K562 (cell line): Measurements from ENCODE around the gene ZDHHC24. TPM values are rescaled to one million over a fixed set of nuclear protein-coding genes. Genes with fewer than 3 reads are reported as not detected.

Source experiments
- ATF7 ChIP-seq: fragments of 450-650 bp; IDR thresholded peaks from 2 replicates; pipeline ENCODE4 v1.7.1; 2014; ENCODE audit warnings: mild to moderate bottlenecking, moderate library complexity
- ELF4 ChIP-seq: fragments of 450-650 bp; formaldehyde crosslinking; IDR thresholded peaks from 2 replicates; pipeline ENCODE4 v1.4.0; 2022; ENCODE audit warnings: missing genetic modification characterization
- FOXK2 ChIP-seq, 2 experiments: fragments of 450-650 bp; IDR thresholded peaks in 1 of 2; conservative IDR thresholded peaks in 1 of 2; 2 replicates each; pipeline ENCODE4 v1.6.1; 2016; ENCODE audit warnings: low read depth in 2 of 2, mild to moderate bottlenecking in 1 of 2
- KDM4B ChIP-seq, 2 experiments: fragments of 450-650 bp in 1 of 2; sonication (generic) in 1 of 2; IDR thresholded peaks; 2 replicates each; pipeline ENCODE4 v1.6.1; 2016 to 2017; ENCODE audit warnings: borderline replicate concordance in 2 of 2, antibody characterized with exemption in 1 of 2, low read depth in 1 of 2, mild to moderate bottlenecking in 1 of 2
- MAZ ChIP-seq, 2 experiments: fragments of 450-650 bp in 1 of 2; sonication (generic) in 1 of 2; formaldehyde crosslinking; IDR thresholded peaks in 1 of 2; conservative IDR thresholded peaks in 1 of 2; 2 replicates each; pipeline versions ENCODE4 v1.4.0 to v1.5.0; 2020; ENCODE audit warnings: mild to moderate bottlenecking in 1 of 2, missing genetic modification reagents in 1 of 2
- SMARCA5 ChIP-seq: fragments of 450-650 bp; IDR thresholded peaks from 2 replicates; pipeline ENCODE4 v1.6.1; 2016
- SRSF9 ChIP-seq: fragments of 200-400 bp; formaldehyde crosslinking; IDR thresholded peaks from 2 replicates; pipeline ENCODE4 v1.6.1; 2017; ENCODE audit warnings: low read depth, low read length, borderline replicate concordance
- TAF7 ChIP-seq: fragments of 450-650 bp; IDR thresholded peaks from 2 replicates; pipeline ENCODE4 v1.6.1; 2016; ENCODE audit warnings: missing genetic modification characterization, missing compliant biosample characterization
- ZNF184 ChIP-seq: sonication (generic); formaldehyde crosslinking; IDR thresholded peaks from 2 replicates; pipeline ENCODE4 v1.5.0; 2020; ENCODE audit warnings: missing genetic modification reagents
- ZNF197 ChIP-seq: fragments of 200-800 bp; sonication (Bioruptor generic); IDR thresholded peaks from 2 replicates; pipeline ENCODE4 v1.6.1; 2016; ENCODE audit warnings: low read depth, missing genetic modification characterization, missing compliant biosample characterization
- ZNF316 ChIP-seq: fragments of 450-650 bp; IDR thresholded peaks from 2 replicates; pipeline ENCODE4 v1.6.1; 2016
- ZNF41 ChIP-seq: fragments of 250-450 bp; sonication (Bioruptor Pico); conservative IDR thresholded peaks from 2 replicates; pipeline ENCODE4 v1.4.0; 2020; ENCODE audit warnings: mild to moderate bottlenecking
- polyA plus RNA-seq, 8 experiments: library from polyadenylated mRNA; depleted of rRNA in 4 of 8; stranded (reverse) in 5 of 8; unstranded in 3 of 8; fragments of >200 nt; fragmentation: Nextera tagmentation in 2 of 8; fragmentation: Illumina TruSeq in 1 of 8; extraction: Ambion mirVana in 2 of 8; extraction: Trizol in 1 of 8; gene quantifications; 2 replicates each; pipeline versions ENCODE4 v1.2.1 to v1.2.3, GENCODE V29; 2011 to 2014; ENCODE audit warnings: inconsistent platforms in 1 of 8, missing spikeins in 1 of 8
- total RNA-seq, 7 experiments: library from RNA; depleted of rRNA in 6 of 7; stranded (reverse); fragments of >200 nt in 6 of 7; fragmentation: Illumina TruSeq in 2 of 7; extraction: Trizol in 2 of 7; gene quantifications; 2 replicates each; pipeline versions ENCODE4 v1.2.1 to v1.2.3, GENCODE V29; 2011 to 2021; ENCODE audit warnings: low replicate concordance in 1 of 7
- TF ChIP-seq, protein P1 (sequence below): fragments of 450-650 bp; IDR thresholded peaks from 2 replicates; pipeline ENCODE4 v1.7.0; 2016; ENCODE audit warnings: borderline replicate concordance
- TF ChIP-seq, protein P2 (sequence below): sonication (generic); formaldehyde crosslinking; IDR thresholded peaks from 2 replicates; pipeline ENCODE4 v1.8.0; 2022; ENCODE audit warnings: missing genetic modification reagents, mild to moderate bottlenecking, borderline replicate concordance
- TF ChIP-seq, protein P3 (sequence below): fragments of 450-650 bp; IDR thresholded peaks from 2 replicates; pipeline ENCODE4 v1.6.1; 2017; ENCODE audit warnings: antibody characterized with exemption
- TF ChIP-seq, protein P4 (sequence below): sonication (generic); formaldehyde crosslinking; IDR thresholded peaks from 2 replicates; pipeline ENCODE4 v1.8.0; 2022; ENCODE audit warnings: mild to moderate bottlenecking, missing genetic modification reagents
- TF ChIP-seq, protein P5 (sequence below): fragments of 450-650 bp; IDR thresholded peaks from 2 replicates; pipeline ENCODE4 v1.6.1; 2016; ENCODE audit warnings: borderline replicate concordance
- TF ChIP-seq, protein P6 (sequence below): sonication (generic); formaldehyde crosslinking; IDR thresholded peaks from 2 replicates; pipeline ENCODE4 v1.4.0; 2020; ENCODE audit warnings: mild to moderate bottlenecking, missing genetic modification reagents

The ZDHHC24 gene
- total and polyA plus RNA-seq, 9 of the 15 experiments (the other 6 are each of a cell fraction or from before 2014, with no cell fraction given), result 0.45 to 11.2 (median 2.7) TPM

DNA sequence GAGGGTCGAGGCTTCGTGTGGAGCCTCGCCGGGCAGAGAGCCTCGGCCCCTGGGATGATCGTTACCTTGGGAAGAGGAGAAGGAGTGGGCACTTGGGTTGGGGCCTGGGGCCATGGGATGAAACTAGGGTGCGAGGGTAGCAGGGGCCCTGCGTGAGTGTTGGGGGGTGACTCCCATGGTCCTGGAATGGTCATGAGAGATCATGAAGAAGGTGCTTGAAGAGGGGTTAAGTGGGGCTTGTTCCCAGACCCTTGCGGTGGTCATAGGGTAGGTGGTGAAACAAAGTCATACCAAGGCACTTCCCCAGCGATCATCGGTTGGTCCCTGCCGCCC, 47.4 kb upstream of the ZDHHC24 start (continued):
- TF ChIP-seq, protein P1, sequence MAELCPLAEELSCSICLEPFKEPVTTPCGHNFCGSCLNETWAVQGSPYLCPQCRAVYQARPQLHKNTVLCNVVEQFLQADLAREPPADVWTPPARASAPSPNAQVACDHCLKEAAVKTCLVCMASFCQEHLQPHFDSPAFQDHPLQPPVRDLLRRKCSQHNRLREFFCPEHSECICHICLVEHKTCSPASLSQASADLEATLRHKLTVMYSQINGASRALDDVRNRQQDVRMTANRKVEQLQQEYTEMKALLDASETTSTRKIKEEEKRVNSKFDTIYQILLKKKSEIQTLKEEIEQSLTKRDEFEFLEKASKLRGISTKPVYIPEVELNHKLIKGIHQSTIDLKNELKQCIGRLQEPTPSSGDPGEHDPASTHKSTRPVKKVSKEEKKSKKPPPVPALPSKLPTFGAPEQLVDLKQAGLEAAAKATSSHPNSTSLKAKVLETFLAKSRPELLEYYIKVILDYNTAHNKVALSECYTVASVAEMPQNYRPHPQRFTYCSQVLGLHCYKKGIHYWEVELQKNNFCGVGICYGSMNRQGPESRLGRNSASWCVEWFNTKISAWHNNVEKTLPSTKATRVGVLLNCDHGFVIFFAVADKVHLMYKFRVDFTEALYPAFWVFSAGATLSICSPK, result no peak
- TF ChIP-seq ELF4 (CRISPR knock-in tag) (0 out of 2 replicates have a peak, but pooled peaks have one; percentile 41), ATF7 (peak; percentile 47; the same call in 1 of the 2 replicates), ZNF316 (no peak), ZNF184 (CRISPR knock-in tag) (no peak), KDM4B (IDR thresholded peaks at IDR 0.05; ENCODE audit: borderline replicate concordance in 2 of 2, low read depth in 1 of 2) (no peak), MAZ (CRISPR knock-in tag; conservative IDR thresholded peaks at IDR 0.05 in 1 of 2, IDR thresholded peaks at IDR 0.05 in 1 of 2) (0 out of 4 replicates have a peak, but pooled peaks of 1 of the 2 experiments have one; percentile 54), FOXK2 (conservative IDR thresholded peaks at IDR 0.05 in 1 of 2, IDR thresholded peaks at IDR 0.05 in 1 of 2; ENCODE audit: low read depth in 2 of 2) (peak in 1 of 2 experiments; percentile 85; a peak in 2 of 4 replicates), SRSF9 (no peak), ZNF41 (CRISPR knock-in tag) (no peak), ZNF197 (no peak), SMARCA5 (no peak), TAF7 (tag) (peak; percentile 72; the same call in 1 of the 2 replicates)
- TF ChIP-seq, protein P2, sequence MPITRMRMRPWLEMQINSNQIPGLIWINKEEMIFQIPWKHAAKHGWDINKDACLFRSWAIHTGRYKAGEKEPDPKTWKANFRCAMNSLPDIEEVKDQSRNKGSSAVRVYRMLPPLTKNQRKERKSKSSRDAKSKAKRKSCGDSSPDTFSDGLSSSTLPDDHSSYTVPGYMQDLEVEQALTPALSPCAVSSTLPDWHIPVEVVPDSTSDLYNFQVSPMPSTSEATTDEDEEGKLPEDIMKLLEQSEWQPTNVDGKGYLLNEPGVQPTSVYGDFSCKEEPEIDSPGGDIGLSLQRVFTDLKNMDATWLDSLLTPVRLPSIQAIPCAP (CRISPR knock-in tag), result no peak
- TF ChIP-seq, protein P3, sequence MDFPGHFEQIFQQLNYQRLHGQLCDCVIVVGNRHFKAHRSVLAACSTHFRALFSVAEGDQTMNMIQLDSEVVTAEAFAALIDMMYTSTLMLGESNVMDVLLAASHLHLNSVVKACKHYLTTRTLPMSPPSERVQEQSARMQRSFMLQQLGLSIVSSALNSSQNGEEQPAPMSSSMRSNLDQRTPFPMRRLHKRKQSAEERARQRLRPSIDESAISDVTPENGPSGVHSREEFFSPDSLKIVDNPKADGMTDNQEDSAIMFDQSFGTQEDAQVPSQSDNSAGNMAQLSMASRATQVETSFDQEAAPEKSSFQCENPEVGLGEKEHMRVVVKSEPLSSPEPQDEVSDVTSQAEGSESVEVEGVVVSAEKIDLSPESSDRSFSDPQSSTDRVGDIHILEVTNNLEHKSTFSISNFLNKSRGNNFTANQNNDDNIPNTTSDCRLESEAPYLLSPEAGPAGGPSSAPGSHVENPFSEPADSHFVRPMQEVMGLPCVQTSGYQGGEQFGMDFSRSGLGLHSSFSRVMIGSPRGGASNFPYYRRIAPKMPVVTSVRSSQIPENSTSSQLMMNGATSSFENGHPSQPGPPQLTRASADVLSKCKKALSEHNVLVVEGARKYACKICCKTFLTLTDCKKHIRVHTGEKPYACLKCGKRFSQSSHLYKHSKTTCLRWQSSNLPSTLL, result no peak
- TF ChIP-seq, protein P4, sequence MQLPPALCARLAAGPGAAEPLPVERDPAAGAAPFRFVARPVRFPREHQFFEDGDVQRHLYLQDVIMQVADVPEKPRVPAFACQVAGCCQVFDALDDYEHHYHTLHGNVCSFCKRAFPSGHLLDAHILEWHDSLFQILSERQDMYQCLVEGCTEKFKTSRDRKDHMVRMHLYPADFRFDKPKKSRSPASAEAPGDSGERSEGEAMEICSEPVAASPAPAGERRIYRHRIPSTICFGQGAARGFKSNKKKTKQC (CRISPR knock-in tag), result no peak; the same call in 1 of the 2 replicates
- TF ChIP-seq, protein P5, sequence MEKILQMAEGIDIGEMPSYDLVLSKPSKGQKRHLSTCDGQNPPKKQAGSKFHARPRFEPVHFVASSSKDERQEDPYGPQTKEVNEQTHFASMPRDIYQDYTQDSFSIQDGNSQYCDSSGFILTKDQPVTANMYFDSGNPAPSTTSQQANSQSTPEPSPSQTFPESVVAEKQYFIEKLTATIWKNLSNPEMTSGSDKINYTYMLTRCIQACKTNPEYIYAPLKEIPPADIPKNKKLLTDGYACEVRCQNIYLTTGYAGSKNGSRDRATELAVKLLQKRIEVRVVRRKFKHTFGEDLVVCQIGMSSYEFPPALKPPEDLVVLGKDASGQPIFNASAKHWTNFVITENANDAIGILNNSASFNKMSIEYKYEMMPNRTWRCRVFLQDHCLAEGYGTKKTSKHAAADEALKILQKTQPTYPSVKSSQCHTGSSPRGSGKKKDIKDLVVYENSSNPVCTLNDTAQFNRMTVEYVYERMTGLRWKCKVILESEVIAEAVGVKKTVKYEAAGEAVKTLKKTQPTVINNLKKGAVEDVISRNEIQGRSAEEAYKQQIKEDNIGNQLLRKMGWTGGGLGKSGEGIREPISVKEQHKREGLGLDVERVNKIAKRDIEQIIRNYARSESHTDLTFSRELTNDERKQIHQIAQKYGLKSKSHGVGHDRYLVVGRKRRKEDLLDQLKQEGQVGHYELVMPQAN, result peak; percentile 42; the same call in 1 of the 2 replicates
- TF ChIP-seq, protein P6, sequence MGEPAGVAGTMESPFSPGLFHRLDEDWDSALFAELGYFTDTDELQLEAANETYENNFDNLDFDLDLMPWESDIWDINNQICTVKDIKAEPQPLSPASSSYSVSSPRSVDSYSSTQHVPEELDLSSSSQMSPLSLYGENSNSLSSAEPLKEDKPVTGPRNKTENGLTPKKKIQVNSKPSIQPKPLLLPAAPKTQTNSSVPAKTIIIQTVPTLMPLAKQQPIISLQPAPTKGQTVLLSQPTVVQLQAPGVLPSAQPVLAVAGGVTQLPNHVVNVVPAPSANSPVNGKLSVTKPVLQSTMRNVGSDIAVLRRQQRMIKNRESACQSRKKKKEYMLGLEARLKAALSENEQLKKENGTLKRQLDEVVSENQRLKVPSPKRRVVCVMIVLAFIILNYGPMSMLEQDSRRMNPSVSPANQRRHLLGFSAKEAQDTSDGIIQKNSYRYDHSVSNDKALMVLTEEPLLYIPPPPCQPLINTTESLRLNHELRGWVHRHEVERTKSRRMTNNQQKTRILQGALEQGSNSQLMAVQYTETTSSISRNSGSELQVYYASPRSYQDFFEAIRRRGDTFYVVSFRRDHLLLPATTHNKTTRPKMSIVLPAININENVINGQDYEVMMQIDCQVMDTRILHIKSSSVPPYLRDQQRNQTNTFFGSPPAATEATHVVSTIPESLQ, result no peak
